ENCODE results near the gene CPLX1.

CPLX1 gene

DNA sequence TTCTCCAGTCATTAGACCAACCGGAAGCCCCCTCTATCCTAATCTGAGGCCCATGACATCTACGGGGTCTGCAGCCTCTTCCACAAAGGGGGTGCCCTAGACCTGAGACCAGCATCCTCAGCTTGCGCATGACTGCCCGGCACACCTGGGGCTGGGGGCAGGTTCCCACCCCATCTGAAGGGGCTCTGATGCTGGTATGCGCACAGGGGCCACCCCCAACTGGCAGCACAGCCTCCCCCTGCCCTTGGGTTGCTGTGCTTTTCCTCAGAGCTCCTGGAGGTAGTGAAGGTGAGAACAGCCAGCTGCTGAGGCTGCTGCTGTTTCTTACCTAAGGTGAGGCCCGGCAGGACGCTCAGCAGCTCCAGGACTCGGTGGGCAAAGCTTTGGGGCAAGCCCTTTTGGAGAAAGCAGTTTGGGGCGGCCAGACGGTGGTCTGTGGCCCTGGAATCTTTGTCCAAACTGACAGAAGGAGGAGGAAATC is 18.9 kb upstream of the CPLX1 start:
- TF ChIP-seq, protein P1, sequence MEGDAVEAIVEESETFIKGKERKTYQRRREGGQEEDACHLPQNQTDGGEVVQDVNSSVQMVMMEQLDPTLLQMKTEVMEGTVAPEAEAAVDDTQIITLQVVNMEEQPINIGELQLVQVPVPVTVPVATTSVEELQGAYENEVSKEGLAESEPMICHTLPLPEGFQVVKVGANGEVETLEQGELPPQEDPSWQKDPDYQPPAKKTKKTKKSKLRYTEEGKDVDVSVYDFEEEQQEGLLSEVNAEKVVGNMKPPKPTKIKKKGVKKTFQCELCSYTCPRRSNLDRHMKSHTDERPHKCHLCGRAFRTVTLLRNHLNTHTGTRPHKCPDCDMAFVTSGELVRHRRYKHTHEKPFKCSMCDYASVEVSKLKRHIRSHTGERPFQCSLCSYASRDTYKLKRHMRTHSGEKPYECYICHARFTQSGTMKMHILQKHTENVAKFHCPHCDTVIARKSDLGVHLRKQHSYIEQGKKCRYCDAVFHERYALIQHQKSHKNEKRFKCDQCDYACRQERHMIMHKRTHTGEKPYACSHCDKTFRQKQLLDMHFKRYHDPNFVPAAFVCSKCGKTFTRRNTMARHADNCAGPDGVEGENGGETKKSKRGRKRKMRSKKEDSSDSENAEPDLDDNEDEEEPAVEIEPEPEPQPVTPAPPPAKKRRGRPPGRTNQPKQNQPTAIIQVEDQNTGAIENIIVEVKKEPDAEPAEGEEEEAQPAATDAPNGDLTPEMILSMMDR (IDR thresholded peaks at IDR 0.05; ENCODE audit: extremely low read depth, insufficient read depth, missing control alignments) = no peak

DNA sequence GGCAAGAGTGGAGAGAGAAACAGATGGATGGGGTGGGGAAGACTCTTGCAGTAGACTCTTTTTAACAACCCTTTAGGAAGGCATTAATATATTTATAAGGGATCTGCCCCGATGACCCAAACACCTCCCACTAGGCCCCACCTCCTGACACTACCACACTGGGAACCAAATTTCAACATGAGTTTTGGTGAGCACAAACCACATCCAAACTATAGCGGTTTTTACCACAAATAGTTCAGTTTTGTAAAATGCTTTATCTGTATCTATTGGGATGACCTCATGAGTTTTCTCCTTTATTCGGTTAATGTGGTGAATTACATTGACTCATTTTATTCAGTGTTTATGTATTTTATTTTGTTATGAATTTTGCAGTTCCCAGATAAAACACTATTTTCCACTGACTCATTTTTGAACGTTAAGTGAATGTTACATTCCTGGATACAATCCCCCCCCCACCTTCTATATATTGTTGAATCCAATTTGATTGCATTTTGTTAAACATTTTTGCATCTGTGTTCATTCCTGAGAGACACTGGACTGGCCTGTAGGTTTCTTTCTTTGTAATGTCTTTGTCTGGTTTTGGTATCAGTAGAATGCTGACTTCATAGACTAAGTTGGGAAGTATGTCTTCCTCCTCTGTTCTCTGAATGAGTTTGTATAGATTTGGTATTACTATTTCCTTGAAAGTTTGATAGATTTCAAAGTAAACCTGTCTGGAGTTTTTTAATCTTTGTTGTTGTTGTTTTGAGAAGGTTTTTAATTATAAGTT is 13.9 kb upstream of the CPLX1 start:
- TF ChIP-seq, protein P1 (IDR thresholded peaks at IDR 0.05; ENCODE audit: extremely low read depth, insufficient read depth, missing control alignments) = no peak
- in situ Hi-C loops (cut with MboI; ENCODE audit: low pct_unique_long_range_greater_than_20kb, low sequenced_read_pairs, unreplicated experiment) = no loop called here
- no peak for DNase-seq (ENCODE audit: low spot score)

More for the DNA sequence above, 18.9 kb upstream of the CPLX1 start:
- no peak for DNase-seq (ENCODE audit: low spot score)
- in situ Hi-C loops (cut with MboI; ENCODE audit: low pct_unique_long_range_greater_than_20kb, low sequenced_read_pairs, unreplicated experiment) = no loop called here

DNA sequence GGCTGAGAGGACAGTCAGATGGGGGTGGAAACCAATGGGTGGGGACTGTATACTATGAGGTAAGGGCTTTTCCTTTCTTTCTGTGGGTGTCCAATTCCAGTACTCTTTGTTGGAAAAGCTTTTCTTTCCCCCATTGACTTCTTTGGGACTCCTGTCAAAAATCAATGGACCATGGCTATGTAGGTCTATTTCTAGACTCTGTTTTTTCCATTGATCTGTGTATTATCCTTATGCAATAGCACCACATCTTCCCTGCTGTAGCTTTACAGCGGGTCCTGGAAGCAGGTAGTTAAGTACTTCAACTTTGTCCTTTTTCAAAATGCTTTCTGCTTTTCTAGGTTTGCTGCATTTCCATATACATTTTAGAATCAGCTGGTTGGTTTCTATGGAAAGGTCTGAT is 11.8 kb upstream of the CPLX1 start:
- TF ChIP-seq, protein P1 (IDR thresholded peaks at IDR 0.05; ENCODE audit: extremely low read depth, insufficient read depth, missing control alignments) = no peak
- in situ Hi-C loops (cut with MboI; ENCODE audit: low pct_unique_long_range_greater_than_20kb, low sequenced_read_pairs, unreplicated experiment) = no loop called here
- DNase-seq (ENCODE audit: low spot score) = no peak

DNA sequence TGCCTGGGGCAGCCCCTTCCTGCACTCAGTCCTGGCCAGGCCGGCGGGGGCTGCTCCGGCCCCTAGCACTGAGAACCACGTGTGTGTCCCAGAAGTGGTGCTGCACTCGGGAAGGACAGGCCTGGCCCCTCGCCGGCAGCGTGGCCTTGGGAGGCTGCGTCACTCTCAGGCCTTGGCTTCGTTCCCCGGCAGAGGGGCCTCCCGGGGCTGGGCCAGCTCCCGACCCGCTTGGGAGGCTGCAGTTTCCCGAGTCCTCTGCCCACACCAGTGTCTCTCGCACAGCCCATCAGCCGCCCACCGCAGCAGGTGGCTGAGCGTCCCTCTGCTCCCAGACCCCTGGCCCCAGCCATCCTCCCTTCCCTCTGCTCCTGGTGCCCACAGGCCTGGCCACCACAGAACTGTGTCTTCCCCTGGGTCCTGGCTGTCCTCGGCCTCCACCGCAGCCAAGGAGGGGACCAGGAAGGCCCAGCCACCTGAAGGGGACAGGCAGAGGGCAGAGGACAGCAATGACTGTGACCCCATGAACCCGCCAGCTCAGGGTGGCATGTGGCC is 10.9 kb upstream of the CPLX1 start:
- TF ChIP-seq, protein P1 (IDR thresholded peaks at IDR 0.05; ENCODE audit: extremely low read depth, insufficient read depth, missing control alignments) = no peak

DNA sequence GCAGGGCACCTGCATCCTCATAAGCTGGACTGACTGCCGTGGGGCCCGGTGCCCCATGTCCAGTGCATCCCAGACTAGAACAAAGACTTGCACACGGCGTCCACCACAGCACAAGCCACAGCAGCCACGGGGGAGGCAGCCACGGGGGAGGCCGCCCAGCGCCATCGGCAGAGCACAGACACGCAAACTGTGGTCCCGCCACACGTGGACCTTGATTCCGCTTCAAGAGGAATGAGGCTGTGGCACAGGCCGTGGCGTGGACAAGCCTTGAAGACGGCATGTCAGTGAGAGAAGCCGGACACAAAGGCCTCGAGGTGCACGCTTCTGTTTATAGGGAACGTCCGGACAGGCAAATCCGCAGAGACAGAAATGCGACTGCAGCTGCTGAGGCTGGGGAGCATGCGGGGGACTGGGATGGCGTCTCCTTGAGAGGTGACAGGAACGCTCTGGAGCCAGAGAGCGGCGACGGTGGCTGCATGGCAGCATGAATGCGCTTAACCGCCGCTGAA is 10.1 kb upstream of the CPLX1 start:
- in situ Hi-C loops (cut with MboI; ENCODE audit: low pct_unique_long_range_greater_than_20kb, low sequenced_read_pairs, unreplicated experiment) = no loop called here
- TF ChIP-seq, protein P1 (IDR thresholded peaks at IDR 0.05; ENCODE audit: extremely low read depth, insufficient read depth, missing control alignments) = no peak
- no peak for DNase-seq (ENCODE audit: low spot score)

More for the DNA sequence above, 10.9 kb upstream of the CPLX1 start:
- DNase-seq (ENCODE audit: low spot score) = no peak
- in situ Hi-C loops (cut with MboI; ENCODE audit: low pct_unique_long_range_greater_than_20kb, low sequenced_read_pairs, unreplicated experiment) = no loop called here

DNA sequence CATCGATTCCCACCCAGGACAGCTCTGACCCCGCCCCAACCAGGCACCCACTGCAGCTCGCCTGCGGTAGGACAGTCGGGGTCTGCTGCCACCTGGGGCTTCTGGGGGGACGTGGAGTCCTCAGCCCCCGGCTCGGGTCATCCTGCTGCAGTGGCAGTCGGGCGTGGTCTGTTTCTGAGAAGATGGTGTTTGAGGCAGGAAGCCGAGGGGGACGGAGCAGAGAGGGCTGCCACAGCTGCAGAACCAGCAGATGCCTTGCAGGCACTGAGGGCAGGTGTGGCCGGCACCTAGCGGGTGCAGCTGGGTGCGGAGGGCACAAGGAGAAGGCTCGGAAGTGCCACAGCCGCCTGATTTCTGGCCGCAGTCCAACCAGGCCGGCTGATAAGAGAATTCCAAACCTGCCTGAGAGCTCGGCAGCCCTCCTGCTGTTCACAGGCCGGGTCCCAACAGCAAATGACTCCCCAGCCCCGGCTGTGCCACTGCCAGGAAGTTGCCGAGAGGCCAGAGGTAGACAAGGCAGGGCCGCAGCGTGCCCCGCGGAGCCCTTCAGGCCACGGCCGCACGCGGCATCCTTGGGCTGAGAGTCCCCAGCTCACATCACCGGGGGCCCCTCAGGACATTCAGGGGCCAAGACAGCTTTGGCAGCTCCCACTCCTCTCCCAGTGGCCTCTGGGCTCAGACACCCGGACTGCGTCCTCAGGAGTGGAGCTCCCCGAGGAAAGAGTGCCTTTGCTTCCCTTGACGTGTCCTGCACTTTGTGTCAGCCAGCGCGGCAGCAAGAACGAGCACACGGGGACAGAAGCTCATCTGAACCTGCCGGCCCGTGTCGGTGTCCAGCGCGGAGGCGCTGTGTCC is 9.4 kb upstream of the CPLX1 start:
- in situ Hi-C loops (cut with MboI; ENCODE audit: low pct_unique_long_range_greater_than_20kb, low sequenced_read_pairs, unreplicated experiment) = no loop called here
- TF ChIP-seq, protein P1 (IDR thresholded peaks at IDR 0.05; ENCODE audit: extremely low read depth, insufficient read depth, missing control alignments) = no peak
- DNase-seq (ENCODE audit: low spot score) = no peak
